Heart right ventricle (tissue), 16 donors: ENCODE data around the gene LXN. TPM values are rescaled to one million over a fixed set of nuclear protein-coding genes. Genes with fewer than 3 reads are reported as not detected.

Experiments used
- ATAC-seq, 8 donors: fragments of 200-7000 bp; cut with Tn5 transposase; one replicate each; pipeline ENCODE4 v1.9.1; 2020; ENCODE audit warnings: mild to moderate bottlenecking in 8 of 8, moderate library complexity in 8 of 8, moderate number of reproducible peaks in 1 of 8
- DNase-seq, 2 donors: peaks; one replicate each; pipeline ENCODE4 v3.0.0-alpha.2; 2020
- H3K27ac ChIP-seq, 10 donors: fragments of 200-600 bp; sonication (generic) in 2 of 10; one replicate each; pipeline versions ENCODE4 v1.5.0 to v1.8.0; 2020 to 2022; ENCODE audit warnings: mild to moderate bottlenecking in 3 of 10
- H3K27me3 ChIP-seq, 7 donors: fragments of 200-600 bp; one replicate each; pipeline ENCODE4 v1.8.0; 2021 to 2022; ENCODE audit warnings: mild to moderate bottlenecking in 2 of 7
- H3K36me3 ChIP-seq, 9 donors: fragments of 200-600 bp; sonication (generic) in 1 of 9; one replicate each; pipeline versions ENCODE4 v1.5.0 to v1.8.0; 2020 to 2022; ENCODE audit warnings: mild to moderate bottlenecking in 2 of 9
- H3K4me1 ChIP-seq, 9 donors: fragments of 200-600 bp; sonication (generic) in 1 of 9; one replicate each; pipeline versions ENCODE4 v1.5.0 to v1.8.0; 2020 to 2022; ENCODE audit warnings: mild to moderate bottlenecking in 4 of 9
- H3K4me3 ChIP-seq, 10 donors: fragments of 200-600 bp; sonication (generic) in 2 of 10; one replicate each; pipeline versions ENCODE4 v1.5.0 to v1.8.0; 2020 to 2022; ENCODE audit warnings: mild to moderate bottlenecking in 7 of 10, moderate library complexity in 2 of 10
- H3K9me3 ChIP-seq, 11 donors: fragments of 200-600 bp in 10 of 11; sonication (generic) in 2 of 11; one replicate each; pipeline versions ENCODE4 v1.5.0 to v1.8.0; 2013 to 2022; ENCODE audit warnings: mild to moderate bottlenecking in 2 of 11, control low read depth in 1 of 11, moderate library complexity in 1 of 11
- WGBS, 2 donors: extraction: QIAGEN DNeasy Blood & Tissue Kit; methylation state at CpG; one replicate each; pipeline ENCODE4 v1.1.7; 2013; ENCODE audit warnings: inconsistent platforms in 1 of 2; 5-methylcytosine and 5-hydroxymethylcytosine counted together
- intact Hi-C, 10 donors: fragments of 100-400 bp; cut with DNase I; formaldehyde crosslinking; loops; one replicate each; pipeline versions ENCODE4 v1.11.1 to v1.14.2; 2022
- polyA plus RNA-seq, 2 donors: library from polyadenylated mRNA; stranded (reverse); fragments of 200-250 nt; gene quantifications; one replicate each; pipeline ENCODE4 v1.2.3, GENCODE V29; 2013
- total RNA-seq, 10 donors: library from RNA; stranded (reverse); fragmentation: NEBNext Ultra II Directional in 3 of 10; extraction: Animal tissue kit (Norgen Biotek cat#: 25700) in 3 of 10; gene quantifications; one replicate each; pipeline versions ENCODE4 v1.2.1 to v1.2.4, GENCODE V29; 2021 to 2023
- TF ChIP-seq, protein P1 (sequence below), 9 donors: fragments of 200-600 bp; sonication (generic) in 2 of 9; IDR thresholded peaks; one replicate each; pipeline versions ENCODE4 v1.5.0 to v1.8.0; 2021 to 2022; ENCODE audit warnings: antibody characterized with exemption in 9 of 9, mild to moderate bottlenecking in 5 of 9, moderate library complexity in 1 of 9
- donor health status: Arrhythmogenic right ventricular cardiomyopathy.
- donor health status: ischemic (EF 13 %, LVEDD 7.1; RV severe dilation, severe dysfunction).
- donor health status: healthy with polysubstance abuse.
- donor health status: DM: no; HTN: yes; CAD: no.
- donor health status: DM: no; HTN: no; CAD: no.
- donor health status: ischemic (EF 25% LVEDD 6.9; RV normal size, moderate dysfunction).
- donor health status: ischemic (EF 25% LVEDD 5.7; RV mildly dilated, moderate dysfunction).
- donor health status: healthy.
- donor health status: DM: yes; HTN: yes; CAD: no.
- donor health status: Ischemic cardiomyopathy.
- donor health status: ischemic (EF 35%, LVEDD 5.7; RV mildly dilated, moderate dysfunction).
- donor health status: nonischemic (EF 11% LVEDD 7.7; RV severe dilation, severe dysfunction).
- donor health status: DM: yes; HTN: yes; CAD: no.
- donor health status: PGD.
- donor health status: ischemic (EF 29% LVEDD 5.4; RV normal size, mild dysfunction).
- donor health status: nonischemic (EF 23%, LVEDD 6.1; RV moderate dilation, normal function).

The LXN gene
- total and polyA plus RNA-seq, 12 donors: 2.5 to 10.0 (median 3.4) TPM

DNA sequence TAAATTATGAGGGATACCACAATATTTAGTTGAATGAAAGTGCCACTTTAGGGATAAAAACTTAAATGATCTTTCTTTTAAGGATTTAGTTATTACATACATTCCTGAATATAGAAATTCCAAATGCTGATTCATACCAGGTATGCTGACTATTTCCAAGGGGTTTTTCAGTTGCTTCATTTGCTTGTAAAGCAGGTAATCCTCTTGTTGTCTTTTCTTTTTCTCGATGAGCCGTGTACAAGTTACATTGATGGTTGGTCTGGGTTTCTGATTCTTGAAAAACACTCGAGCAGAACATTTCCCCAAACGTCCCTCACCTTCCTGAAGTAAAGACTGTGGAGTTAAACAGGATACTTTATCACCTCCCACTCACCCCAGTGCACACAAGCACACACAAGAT is 38.2 kb upstream of the LXN start:
- Histone ChIP-seq H3K4me1 (peaks cover 0 to 60% (median 28%) of the 10 kb centered on the region in 9 donors), H3K9me3 (no peaks in the 10 kb centered on the region), H3K27me3 (no peaks in the 10 kb centered on the region), H3K4me3 (no peak overlapping the region), H3K36me3 (peaks cover 0 to 55% (median 0%) of the 10 kb centered on the region in 9 donors), H3K27ac (peak overlapping the region in 1 of 10 donors; percentile 80)
- intact Hi-C loops: no loop called here
- 85 to 87% methylated on average over 4 of the region's 4 CpGs for WGBS, 2 donors
- DNase-seq (no peak), ATAC-seq (no peak)
- TF ChIP-seq, protein P1, sequence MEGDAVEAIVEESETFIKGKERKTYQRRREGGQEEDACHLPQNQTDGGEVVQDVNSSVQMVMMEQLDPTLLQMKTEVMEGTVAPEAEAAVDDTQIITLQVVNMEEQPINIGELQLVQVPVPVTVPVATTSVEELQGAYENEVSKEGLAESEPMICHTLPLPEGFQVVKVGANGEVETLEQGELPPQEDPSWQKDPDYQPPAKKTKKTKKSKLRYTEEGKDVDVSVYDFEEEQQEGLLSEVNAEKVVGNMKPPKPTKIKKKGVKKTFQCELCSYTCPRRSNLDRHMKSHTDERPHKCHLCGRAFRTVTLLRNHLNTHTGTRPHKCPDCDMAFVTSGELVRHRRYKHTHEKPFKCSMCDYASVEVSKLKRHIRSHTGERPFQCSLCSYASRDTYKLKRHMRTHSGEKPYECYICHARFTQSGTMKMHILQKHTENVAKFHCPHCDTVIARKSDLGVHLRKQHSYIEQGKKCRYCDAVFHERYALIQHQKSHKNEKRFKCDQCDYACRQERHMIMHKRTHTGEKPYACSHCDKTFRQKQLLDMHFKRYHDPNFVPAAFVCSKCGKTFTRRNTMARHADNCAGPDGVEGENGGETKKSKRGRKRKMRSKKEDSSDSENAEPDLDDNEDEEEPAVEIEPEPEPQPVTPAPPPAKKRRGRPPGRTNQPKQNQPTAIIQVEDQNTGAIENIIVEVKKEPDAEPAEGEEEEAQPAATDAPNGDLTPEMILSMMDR (IDR thresholded peaks at IDR 0.05): no peak

- H3K4me3 ChIP-seq: no peak overlapping the region
- no peaks in the 10 kb centered on the region for H3K27me3 ChIP-seq
- ATAC-seq: peak in 6 of 8 donors; percentile 20 to 62 (median 47)
- DNase-seq: no peak
- H3K9me3 ChIP-seq: no peaks in the 10 kb centered on the region
- intact Hi-C loops: no loop called here
- TF ChIP-seq, protein P1 (IDR thresholded peaks at IDR 0.05): no peak
- peak overlapping the region in 1 of 10 donors; percentile 4 for H3K27ac ChIP-seq
- peaks cover 0 to 56% (median 28%) of the 10 kb centered on the region in 9 donors for H3K4me1 ChIP-seq
- H3K36me3 ChIP-seq: peaks cover 0 to 65% (median 0%) of the 10 kb centered on the region in 9 donors
- 73 to 80% methylated on average over 4 of the region's 4 CpGs for WGBS, 2 donors
These were observed 37.2 kb upstream of the LXN start for GRCh38 chr3:158709666-158710083.

DNA sequence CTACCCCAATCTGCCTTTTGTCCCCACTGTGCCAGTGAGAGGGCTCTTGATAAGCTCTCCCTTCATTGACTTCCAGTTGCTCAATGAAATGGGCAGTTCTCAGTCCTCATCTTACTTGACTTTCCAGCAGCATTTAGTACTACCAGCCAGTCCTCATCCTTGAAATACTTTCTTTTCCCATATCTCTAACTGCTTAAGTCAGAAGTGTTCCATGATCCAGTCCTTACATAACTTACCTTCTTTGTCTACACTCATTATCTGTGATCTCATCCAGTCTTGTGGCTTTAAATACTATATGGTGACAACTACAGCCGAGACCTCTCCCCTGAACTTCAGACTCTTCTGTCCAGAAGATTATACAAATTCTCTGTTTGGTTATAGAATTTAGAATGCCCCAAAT is 31.1 kb upstream of the LXN start:
- TF ChIP-seq, protein P1 (IDR thresholded peaks at IDR 0.05): no peak
- ATAC-seq (no peak), DNase-seq (no peak)
- no peak overlapping the region for H3K4me3 ChIP-seq
- H3K36me3 ChIP-seq: peaks cover 0 to 33% (median 0%) of the 10 kb centered on the region in 9 donors
- H3K27ac ChIP-seq: peak overlapping the region in 1 of 10 donors; percentile 41
- intact Hi-C loops: no loop called here
- no peaks in the 10 kb centered on the region for H3K9me3 ChIP-seq
- H3K27me3 ChIP-seq: no peaks in the 10 kb centered on the region
- peaks cover 0 to 42% (median 13%) of the 10 kb centered on the region in 9 donors for H3K4me1 ChIP-seq
- WGBS, 2 donors: 73 to 92% methylated on average over 1 of the region's 1 CpG

DNA sequence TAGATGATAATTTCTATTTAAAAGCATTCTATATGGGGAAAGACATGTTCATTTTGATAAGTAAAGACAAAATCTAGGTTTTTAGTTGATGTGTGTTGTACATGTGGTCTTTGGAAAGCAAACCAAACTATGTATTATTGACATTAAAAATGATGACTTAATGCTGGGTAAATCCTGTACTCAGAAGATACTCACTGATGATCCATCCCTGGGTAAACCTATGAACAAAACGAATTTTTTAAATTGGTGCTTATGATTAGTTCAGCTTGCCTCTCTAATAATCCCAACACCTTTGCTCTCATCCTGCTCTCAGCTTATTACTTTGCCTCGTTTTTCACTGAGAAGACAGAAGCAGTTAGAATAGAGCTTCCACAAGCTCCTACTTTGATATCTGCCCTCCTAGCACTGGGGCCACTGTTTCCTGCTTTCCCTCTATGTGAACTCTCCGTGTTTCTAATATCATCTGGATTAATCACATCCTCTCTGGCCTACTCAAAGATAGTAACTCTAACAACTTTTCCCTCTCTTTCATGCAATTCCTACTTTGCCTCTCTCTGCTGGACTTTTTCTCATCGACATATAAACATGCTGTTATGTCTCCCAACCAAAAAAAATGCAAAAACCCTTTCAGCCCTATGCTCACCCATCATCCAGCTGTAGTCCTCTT is 30.5 kb upstream of the LXN start:
- no peak overlapping the region for H3K4me3 ChIP-seq
- peak overlapping the region in 1 of 10 donors; percentile 41 for H3K27ac ChIP-seq
- H3K9me3 ChIP-seq: no peaks in the 10 kb centered on the region
- ATAC-seq (no peak), DNase-seq (no peak)
- WGBS, 2 donors: 69 to 75% methylated on average over 4 of the region's 4 CpGs
- TF ChIP-seq, protein P1 (IDR thresholded peaks at IDR 0.05): no peak
- intact Hi-C loops: no loop called here
- peaks cover 0 to 32% (median 5%) of the 10 kb centered on the region in 9 donors for H3K36me3 ChIP-seq
- no peaks in the 10 kb centered on the region for H3K27me3 ChIP-seq
- H3K4me1 ChIP-seq: peaks cover 0 to 42% (median 13%) of the 10 kb centered on the region in 9 donors
